SH-SY5Y (cell line): ENCODE results near the gene ACTN2.

ENCODE experiments used
- GATA2 ChIP-seq: IDR thresholded peaks from 2 replicates; pipeline ENCODE4 v1.6.1; 2011; ENCODE audit warnings: mild to moderate bottlenecking, low read depth, low read length
- GATA3 ChIP-seq: IDR thresholded peaks from 2 replicates; pipeline ENCODE4 v1.6.1; 2011; ENCODE audit warnings: low read depth, mild to moderate bottlenecking, low read length, moderate library complexity

GRCh38 chr1:236700903-236701302 lies 14.6 kb downstream of the ACTN2 start:
- TF ChIP-seq GATA3 (no peak), GATA2 (no peak)
